Stimulated activated CD4-positive, alpha-beta T cell treated with anti-CD3 and anti-CD28 coated beads, Interleukin-12 subunit alpha, Interleukin-12 subunit beta, amount 100 ng/mL, for 24 hours (primary cell): ENCODE measurements around the gene IL1RN.

Source experiments
- DNase-seq, 2 experiments: peaks; one replicate each; pipeline ENCODE4 v3.0.0-alpha.2; 2020; ENCODE audit warnings: low read depth in 2 of 2

The IL1RN gene

DNA sequence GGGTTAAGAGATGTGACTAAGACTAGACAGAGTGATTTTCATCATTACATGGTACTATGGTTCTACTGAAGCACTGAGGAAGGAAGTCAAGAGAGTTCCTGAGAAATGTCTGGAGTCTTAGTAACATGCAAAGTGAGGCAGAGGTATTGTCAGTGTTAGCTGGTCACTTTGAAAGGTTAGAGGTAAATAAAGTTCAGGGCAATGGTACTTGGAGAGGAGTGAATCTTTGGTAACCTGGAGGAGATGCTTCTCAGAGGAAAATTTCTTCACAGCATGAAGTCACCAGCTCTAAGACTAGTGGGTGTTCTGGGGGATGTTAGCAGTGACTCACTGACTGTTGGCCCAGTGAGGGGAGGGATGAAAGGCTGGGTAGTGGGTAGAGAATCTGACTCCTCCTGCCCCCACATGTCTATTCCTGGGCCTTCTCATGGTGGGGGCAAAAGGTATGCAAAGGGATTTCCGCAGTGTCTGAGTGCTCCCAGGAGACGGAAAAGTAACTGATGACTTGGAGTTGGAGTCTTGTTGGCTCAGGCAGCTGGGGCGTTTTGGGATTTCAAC, 23.3 kb upstream of the IL1RN start:
- no peak for DNase-seq

DNA sequence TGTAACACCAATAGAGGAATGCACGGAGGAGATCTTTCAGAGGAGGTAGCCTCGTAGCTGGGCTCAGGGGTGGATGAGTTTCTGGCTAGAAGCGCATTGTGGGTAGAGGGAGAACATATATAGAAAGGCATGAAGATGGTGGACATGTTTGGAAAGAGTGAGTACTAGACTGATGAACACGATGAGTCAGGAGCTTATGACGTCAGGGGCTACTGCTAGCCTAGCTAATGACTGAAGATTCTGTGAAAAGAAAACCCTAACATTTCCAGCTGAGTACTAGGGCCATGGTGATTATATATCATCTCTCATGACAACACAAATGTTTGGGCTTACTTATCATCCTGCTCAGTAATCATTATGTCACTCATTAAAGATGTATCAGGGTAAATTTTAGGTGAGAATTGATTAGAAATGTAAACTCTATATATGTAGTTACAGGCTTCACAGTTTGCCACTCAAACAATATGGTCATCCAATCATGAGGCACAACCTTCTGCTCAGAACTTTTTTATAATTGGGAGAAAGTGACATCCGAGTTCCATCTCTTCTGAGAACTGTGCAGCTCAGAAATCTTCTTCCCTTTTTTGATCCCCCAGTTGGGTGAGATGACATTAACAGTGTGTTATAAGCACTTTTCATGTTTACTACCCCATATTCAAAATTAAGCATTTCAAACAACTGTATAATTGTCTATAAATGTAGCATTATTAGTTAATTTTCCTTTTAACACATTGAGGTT, 22.2 kb upstream of the IL1RN start:
- DNase-seq: peak in 1 of 2 experiments; percentile 32

DNA sequence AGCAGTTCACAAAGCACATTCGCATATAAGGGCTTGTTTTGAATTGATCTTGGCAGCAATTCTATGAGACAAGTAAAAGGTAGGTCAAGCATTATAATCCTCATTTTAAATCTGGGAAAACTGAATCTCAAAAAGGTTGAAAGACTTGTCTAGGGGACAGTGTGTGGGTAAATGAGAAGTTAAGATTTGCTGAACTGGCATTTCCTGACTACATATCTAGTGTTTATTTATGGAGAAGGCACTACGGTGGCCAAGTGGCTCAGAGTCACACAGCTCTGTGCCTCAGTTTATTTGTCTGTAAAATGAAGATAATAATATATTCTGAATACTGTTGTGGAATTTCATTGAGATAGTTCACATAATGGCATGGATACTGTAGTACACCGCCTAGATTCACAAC, 16.3 kb upstream of the IL1RN start:
- no peak for DNase-seq

- no peak for DNase-seq
These were observed 15.5 kb upstream of the IL1RN start for GRCh38 chr2:113111823-113112287.

DNA sequence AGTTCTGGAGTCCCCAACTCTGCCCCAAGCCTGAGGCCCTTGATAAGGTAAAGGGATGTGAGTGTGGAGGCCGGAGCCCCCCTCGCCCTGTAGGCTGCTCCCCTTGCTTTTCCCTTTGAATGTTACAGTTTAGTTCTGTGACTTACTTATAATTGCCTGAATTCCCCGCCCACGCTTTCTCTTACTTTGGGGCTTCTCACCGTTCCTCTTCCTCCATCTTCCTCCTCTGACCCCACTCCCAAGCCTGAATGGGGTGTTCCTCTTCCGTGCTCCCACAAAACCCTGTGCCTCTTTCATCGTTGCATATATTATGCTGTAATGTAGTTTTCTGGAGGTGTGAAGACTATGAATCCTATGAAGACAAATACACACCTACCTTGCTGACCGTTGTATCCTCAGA, 15.0 kb upstream of the IL1RN start:
- DNase-seq: no peak

DNA sequence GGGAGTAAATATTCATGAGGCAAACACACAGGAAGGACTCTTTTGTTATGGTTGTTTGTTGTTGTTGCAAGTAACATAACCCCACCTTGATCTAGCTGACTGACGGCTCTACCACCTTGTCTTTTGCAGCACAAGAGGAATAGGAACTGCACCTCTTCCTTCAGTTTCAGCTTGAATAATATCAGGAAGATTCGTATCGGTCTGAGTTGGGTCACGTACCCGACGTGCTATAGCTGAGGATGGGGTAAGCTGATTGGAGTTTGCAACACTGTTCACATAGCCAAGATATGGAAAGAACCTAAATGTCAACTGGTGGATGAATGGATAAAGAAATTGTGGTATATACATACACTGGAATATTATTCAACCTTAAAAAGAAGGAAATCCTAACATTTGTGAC, 14.5 kb upstream of the IL1RN start:
- DNase-seq: no peak

GRCh38 chr2:113113807-113114206, 13.6 kb upstream of the IL1RN start:
- no peak for DNase-seq

DNA sequence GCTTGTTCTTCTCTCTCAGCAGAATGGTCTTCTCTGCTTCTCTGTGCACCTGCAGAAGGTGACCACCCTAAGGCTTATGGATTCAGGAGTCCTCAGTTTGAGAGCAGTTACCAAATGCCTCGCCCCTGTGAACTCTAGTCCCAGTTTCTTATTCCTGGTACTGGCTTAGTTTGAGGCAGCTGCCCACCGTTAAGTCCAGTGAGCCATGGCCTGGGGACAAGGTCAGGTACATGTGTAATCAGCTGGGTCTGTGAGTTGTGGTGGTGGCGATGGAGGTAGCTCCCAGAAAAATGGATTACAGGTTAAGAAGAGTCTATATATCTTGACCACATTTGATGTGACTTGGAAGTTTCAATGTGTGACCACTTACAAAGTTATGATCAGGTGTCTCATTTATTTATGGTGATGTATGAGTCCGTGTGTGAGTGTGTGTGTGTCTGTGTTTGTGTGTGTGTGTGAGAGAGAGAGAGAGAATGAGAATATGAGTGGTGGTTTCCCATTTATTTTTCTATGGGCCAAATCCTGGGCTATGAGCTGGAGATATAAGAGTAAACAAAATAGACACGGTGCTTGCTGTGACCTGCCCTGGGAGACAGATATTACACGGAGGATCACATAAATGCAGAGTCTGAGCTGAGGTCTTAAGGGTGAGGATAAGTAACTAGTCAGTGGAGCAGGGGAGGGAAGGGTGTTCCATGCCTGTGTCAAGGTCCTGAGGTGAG, 13.0 kb upstream of the IL1RN start:
- no peak for DNase-seq

- no peak for DNase-seq
These were observed 12.4 kb upstream of the IL1RN start for GRCh38 chr2:113114996-113115395.

DNA sequence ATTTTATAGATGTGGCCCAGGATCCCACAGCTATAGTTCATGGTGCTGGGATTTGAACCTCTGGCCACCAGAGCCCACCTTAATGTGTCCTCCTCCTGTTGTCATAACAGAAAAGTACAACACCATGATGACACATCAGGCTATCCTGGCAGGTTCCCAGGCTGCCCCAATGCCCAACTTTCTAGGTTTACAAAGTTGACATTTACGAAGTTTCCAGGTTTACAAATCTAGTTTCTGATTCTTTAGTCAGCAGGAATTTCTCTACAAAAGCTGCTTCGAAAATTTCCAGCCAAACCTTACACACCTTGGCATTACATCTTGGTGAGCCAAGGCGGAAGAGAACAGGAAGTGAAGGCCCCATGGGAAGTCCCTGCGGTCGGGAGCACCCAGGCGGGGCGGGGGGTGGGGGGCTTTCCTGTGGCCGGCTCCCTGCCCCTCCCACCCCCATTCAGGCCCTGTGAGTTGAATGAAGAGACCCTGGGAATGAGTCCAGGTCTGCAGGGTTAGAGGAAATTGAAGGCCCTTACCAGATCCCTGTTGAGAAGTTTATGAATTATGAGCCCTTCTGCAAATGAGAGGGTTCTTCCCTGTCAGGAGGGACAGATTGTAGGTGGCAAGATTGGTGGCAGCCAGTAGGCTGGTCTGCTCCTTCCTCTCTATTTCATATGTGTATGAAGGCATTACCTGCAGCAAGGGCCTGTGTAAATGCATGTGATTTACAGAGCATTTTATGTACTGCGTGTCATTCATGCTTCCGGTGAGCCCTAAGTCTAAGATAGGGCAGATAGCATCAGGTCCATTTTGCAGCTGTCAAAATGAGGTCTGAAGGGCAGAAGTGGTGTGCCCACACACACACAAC, 11.1 kb upstream of the IL1RN start:
- DNase-seq: no peak

DNA sequence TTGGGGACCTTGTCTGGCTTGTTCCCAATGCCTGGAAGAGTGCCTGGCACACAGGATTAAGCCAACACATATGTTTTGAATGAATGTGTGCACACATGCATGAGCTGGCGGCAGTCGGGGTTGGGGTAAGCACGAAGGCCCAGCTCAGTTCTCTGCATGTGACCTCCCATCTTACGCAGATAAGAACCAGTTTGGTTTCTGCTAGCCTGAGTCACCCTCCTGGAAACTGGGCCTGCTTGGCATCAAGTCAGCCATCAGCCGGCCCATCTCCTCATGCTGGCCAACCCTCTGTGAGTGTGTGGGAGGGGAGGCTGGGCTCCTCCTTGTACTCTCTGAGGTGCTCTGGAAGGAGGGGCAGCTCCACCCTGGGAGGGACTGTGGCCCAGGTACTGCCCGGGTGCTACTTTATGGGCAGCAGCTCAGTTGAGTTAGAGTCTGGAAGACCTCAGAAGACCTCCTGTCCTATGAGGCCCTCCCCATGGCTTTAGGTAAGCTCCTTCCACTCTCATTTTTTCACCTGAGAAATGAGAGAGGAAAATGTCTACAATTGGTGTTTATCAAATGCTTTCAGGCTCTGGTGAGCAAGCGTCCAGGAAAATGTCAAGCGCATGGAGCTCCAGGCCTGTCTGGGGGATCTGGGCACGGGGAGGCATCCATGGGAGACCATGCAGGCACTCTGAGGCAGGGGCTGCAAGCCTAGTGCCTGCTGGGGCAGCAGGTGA, 9.7 kb upstream of the IL1RN start:
- DNase-seq: peak in 1 of 2 experiments; percentile 48

- no peak for DNase-seq
These were observed 9.1 kb upstream of the IL1RN start for GRCh38 chr2:113118263-113118657.

DNA sequence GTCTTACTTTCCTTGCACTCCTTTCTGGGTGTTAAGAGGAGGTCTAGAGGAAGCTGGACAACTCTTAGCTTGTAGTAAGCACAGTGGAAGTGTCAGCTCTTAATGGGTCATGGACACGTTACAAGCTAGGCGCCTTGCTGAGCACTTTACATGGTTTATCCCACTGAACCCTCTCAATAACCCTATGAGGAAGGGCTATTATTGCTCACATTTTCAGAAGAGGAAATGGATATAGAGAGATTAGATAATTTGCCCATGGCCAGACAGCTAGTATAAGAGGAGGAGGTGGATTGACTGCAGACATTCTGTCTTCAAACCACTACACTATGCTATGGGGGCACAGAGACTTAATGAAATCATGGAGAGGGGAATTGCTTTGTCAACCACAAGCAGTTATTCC, 8.3 kb upstream of the IL1RN start:
- DNase-seq: no peak

GRCh38 chr2:113120861-113121260, 6.5 kb upstream of the IL1RN start:
- no peak for DNase-seq

GRCh38 chr2:113122364-113122763, 5.0 kb upstream of the IL1RN start:
- no peak for DNase-seq

DNA sequence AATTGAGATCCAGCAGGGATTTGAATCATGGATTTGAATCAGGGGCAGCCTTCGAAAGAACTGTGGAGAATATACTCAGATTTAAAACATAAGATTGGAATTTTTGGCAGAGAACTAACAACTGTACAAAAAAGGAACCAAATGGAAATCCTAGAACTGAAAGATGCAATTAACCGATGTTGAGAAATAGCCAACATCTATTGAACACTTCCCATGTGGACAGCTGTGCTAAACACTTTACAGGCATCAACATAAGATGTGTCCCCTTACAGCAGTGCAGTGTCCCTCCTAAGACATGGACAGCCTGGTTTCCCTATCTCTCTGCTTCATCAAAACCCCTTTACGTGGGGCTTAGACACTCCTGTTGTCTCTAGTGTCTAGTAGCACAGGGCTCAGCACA, 3.7 kb upstream of the IL1RN start:
- DNase-seq: no peak

- DNase-seq: no peak
These were observed 3.0 kb upstream of the IL1RN start for GRCh38 chr2:113124181-113124961.

DNA sequence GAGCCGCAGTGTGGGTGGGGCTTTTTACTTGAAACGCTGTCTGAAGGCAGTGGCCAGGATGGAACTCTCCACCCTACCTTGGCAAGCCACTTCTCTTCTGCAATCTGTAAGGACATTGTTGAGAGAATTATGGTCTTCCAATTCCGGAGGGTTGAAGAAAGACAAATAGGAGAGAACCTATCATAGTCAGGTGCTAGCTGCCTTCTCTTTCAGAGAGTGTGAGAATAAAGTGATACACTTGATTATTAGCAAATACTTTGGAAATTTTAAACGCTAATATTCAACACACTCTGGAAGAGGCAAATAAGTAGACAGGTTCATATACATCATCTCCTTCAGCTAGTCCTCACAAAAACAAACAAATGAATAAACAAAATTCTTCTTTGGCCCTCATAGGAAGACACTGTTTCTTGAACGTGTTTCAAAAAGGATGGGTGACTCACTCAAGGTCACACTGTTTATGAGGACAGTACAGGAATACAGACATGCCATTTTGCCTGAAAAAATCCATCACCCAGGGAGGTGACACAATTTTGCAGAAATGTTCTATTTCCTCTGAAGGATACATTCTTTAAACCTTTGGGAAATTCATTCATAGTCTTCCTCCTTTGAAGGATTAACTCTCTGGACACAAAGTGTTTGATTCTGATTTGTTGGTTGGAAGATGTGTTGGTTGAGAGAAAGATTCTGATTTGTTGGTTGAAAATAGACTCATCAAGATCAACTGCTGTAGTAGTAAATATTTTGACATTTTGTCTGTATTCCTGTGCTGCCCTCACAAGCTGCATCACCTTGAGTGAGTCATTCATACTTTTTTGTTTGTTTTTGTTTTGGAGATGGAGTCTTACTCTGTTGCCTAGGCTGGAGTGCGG, 2.2 kb upstream of the IL1RN start:
- no peak for DNase-seq
